Stimulated activated CD8-positive, alpha-beta memory T cell treated with anti-CD3 and anti-CD28 coated beads, Interleukin-15, amount 100 ng/mL, for 4 hours (primary cell): ENCODE results near the gene EML1.

Source experiments
- DNase-seq, 2 donors: peaks; one replicate each; pipeline ENCODE4 v3.0.0-alpha.2; 2020; ENCODE audit warnings: low read depth in 2 of 2

EML1 gene

DNA sequence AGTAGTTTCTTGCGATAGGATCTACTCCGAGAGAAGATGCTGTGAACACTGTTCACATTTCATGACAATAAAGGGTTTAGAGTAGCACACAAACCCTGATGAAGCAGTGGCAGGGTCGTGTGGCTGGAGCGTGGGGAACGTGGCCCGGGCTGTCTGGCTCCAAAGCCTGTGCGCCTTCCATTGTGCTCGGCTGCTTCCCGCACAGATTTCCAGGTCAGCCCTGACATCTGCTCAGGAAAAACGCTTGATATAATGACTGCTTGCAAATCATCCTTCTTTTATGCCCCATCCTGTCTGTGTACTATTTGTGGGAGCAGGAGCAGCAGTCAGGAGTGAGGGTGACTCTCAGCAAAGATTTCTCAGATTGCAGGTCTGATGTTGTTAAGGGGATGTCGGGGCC is 78.6 kb downstream of the EML1 start:
- no peak for DNase-seq

DNA sequence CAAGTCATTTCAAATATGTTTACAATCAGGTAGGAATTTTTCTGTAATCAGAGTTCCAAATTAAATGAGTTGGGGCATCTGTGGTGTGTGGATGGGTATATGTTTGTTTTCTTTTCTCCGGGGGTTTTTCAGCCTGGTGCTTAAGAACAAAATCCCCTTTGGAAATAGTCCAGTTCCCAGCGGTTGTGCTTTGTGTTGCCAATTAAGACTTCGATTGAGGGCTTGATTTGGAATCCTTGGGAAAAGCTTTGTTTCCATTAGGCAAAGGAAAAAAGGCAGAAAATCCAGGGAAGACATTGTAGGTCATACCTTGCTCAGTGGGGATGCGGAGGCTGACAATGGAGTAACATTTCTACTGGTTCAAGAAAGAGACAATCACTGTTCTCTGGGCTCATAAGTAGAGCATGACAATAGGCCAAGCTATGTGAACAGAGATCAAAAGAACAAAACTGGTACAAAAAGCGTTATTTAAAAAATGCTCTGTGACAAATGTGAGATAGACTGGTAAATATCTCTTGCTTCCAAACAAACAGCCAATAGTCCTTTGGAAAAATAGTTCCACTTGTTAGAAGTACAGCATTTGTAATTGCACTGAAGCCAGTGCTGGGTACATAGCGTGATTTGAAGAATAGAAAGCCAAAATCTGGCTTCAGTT is 79.7 kb downstream of the EML1 start:
- no peak for DNase-seq

DNA sequence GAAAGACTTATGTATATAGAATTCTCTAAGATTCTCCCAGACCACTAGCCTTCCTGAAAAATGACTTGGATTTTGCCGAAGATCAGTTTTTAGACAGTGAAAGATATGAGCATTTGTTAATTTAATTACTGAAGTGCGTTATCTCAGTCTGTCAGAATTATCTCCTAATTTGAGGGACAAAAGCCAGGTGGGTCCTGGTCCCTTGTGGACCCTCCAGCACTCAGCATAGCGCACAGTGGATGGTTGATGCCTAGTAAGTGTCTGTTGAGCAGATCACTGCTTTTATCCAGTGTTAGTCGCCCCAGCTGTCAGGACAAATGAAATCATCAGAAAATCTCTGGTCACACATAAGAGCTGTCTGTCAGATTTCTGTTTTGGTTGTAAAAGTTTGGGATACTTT is 80.4 kb downstream of the EML1 start:
- no peak for DNase-seq

DNA sequence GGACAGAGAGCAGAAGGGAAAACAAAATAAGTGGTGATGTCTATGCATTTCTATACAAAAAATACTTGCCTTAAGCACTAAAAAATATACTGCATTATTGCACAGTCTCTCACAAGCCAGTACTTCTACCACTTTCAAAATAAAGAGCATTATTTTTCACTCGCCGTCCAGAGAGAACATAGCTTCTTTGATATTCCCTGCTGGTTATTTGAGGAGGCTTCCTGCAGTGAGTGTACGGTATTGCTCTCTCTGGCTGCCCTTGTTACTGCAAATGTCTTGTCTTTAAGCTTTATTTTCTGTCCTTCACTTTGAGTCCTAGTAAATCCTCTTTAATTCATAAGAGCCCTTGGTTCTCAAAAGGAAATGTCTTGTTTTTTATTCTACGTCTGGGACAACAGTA is 81.1 kb downstream of the EML1 start:
- no peak for DNase-seq

DNA sequence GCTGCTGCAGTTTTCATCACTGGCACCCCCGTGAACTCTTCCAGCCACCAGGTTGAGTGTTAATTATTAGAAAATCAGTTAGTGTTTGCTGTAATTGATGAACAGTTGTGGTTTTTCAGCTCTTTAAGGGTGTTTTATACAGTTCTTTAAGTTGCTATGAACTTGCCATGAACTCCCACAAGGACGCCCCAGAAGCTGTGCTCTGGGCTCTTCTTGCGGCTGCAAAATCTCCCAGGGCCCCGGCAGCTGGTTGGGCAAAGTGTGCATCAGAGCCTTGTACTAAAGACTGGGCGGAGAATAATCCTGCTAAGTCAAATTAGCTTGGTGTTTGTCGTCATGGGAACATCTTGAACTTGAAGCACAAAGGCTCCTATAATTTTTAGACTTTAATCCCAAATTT is 82.2 kb downstream of the EML1 start:
- DNase-seq: no peak

DNA sequence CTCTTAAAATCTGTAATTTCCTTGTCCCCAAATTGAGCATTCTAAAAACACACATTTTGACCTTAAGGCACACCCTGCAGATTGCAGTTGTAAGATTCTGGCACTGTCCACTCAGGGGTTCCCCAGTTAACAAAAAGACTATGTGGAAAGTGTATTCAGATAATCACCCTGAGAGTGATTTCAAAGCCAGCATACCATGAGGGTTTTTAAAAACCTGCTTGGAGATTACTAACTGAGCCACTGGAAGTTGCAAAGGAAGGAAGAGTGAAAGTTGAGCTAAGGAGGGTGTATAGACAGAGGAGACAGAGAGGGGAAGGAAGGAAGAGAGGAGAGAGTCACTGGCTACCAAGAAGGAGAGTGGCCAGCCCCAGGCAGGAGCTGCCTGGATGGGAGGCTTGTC is 82.6 kb downstream of the EML1 start:
- DNase-seq: no peak

DNA sequence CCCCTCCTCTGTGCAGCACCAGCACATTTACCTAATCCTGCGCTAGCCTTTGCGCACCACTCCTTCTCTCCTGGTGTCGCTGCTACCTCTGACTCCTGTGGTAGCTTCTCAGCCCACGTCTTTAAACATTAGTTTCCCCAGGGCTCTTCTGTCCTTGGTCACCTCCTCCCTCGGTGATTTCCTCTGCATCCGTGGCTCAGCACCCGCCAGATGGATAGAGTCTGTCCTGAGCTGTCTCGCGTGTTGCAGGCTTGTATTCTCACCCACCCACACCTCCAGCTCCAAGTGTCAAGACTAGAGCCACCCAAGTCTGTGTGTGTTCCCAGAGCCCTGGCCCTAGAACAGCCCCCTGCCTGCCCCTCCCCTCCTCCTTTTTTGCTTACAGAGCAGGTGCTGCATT is 83.2 kb downstream of the EML1 start:
- DNase-seq: no peak

DNA sequence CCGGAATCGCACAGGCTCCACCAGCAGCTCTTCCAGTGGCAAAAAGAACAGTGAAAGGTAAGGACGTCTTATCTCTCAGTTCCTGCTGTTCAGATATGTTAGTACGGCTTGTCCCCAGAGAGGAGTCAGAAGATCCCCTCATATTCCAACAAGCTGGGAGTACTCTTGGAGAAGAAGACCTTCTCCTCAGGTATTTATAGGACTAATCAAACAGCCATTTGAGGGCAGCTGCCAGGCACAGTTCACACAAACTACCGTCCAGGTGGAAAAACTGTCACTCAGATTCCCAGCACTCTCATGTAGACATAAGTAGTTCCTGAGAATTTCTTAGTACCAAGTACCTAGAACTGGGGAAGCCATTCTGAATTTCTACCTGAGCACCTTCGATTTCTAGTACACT is 85.3 kb downstream of the EML1 start:
- DNase-seq: no peak

DNA sequence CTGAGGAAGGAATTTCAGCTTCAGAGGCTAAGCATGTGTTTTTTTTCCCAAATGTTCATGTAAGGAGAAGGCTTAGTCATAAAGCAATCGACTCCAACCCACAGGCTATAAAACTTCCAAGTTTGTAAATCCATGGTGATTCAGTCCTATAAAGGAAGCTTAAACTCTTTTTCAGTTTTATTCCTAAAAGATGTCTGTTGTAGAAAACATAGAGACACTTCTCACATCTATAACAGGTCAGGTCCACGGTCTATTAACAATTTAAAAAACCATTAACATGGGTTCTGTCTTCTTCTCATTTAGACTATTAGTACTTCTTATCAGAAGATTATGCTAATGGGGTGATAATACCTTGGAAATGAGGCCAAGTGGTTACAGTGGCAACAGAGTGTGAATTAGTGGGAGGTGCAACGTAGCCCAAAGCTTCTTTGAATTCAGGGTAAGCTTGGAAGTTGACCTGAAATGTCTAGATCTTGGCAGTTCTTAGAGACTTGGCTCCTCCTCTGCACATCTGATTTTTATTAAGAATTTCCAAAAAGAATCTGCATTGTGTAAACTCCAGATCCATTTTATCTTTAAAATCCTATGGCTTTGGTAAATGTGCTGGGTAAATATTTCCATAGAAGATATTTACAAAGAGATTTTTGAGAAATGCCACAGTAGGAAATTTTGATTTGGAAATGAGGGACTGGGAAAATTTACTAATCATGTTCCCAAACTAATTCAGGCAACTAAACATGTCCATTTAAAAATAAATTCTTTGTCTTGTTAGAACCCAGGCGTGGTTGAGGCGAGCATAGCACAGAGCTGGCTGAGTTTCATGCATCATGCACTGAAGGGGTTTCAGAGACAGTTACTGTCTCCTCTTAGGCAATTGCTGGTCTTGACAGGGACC is 86.4 kb downstream of the EML1 start:
- no peak for DNase-seq

DNA sequence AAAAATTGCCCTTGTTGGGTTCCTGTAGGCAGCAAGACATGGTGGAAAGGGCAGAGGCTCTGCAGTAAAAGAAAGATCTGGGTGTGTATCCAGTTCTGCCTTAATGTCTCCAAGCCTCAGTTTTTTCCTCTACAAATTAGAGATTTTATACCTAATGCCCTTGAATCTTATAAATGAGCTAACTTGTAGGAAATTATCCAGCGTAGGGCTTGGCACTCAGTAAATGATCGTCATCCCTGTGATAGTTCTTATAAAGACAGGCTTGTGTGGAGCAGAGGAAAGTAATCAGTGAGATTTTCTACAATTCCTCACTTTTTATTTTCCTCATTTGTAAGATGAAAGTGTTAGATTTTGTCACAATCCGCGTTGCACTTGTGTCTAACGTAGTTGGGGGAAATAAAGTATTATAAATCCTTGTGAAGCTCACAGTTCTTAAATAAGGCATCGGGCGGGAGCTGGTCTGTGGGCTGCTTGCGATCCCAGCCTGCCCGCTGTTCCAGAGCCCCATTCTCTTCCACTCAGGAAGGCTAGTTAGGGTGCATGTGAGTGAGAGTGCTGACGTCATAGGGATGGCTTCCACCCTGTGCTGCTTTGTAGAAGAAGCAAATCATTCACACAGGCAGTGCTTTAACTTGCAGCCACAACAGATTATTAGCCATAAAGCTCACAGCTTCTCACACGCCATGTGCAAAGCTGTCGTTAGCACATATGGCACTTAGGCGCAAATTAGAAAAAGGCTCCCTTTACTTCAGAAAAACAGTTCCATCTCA is 87.6 kb downstream of the EML1 start:
- DNase-seq: no peak

DNA sequence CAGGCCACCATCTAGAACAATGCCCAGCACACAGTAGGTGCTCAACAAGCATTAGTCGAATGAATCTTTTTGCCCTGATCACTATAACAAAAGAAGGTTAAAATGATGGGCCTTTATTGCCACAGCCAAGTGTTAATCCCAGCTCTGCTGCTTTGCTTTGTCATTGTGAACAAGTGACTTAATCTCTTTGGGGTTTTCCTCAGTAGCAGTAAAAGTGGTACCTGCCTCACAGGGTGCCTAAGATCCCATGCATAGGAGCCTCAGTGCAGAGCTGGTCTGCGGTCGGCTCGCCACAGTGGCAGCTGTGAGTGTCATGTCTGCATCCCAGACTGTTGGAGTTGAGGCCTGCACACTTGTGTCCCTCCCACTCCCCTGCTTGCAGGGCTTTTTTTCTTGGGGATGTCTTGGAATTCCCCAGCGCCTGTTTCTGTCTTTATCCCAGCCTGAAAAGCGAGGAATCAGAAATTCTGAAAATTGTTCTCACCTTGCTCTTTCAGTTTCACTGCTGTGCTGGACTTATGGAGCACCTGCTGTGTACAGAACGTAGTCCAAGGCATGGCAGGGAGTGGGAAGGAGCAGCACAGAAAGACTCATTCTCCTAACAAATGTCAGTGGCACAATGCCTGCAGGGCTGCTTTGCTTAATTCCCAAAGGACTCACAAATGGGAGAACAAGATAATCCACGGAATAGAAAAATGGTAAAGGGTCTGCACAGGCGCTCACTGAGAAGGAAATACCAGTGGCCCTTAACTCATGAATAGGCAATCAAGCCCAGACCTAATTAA is 90.8 kb downstream of the EML1 start:
- DNase-seq: no peak

DNA sequence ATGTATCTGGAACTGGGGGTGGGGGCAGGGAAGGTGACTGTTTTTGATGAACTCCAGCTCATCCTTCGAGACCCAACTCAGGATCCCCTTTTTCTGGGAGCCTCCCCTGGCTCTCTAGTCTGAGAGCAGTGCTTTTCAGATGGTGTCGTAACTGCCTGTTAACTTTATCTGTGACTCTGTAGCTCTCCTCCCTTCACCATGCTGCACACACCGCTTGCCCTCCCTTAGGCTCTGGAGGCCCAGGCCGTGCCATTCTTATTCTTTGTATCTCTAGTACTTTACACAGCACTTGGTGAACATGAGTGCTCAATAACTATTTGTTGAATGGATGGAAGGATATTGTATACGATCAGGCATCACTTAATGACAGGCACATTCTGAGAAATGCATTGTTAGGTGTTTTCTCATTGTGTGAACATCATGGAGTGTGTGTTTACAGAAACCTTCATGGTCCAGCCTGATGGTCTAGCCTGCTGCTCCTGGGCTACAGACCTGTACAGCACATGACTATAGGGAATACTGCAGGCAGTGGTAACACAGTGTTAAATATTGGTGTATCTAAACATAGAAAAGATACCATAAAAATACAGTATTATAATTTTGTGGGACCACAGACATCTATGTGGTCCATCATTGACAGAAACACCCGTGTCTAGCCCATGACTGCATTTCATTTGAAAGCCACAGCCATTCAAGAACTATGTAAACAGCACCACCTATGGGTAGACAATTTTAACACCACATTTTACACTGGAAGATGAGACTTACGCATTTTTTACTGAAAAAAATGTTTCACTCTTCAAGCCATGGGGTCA is 91.8 kb downstream of the EML1 start:
- DNase-seq: no peak

DNA sequence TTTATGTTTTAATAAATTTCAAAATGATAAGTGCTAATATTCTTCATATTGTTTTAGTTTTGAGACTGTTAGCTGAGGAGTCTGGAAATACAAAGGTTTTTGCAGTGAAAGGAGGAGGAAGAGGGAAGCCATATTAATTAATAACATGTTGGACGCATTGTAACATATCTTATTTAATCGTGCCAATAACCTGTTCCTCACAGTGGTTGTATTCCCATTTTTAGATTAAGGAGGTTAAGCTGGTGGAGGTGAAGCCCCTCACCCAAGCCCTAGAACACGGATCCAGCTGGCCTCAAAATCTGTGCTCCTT is 92.4 kb downstream of the EML1 start:
- no peak for DNase-seq

DNA sequence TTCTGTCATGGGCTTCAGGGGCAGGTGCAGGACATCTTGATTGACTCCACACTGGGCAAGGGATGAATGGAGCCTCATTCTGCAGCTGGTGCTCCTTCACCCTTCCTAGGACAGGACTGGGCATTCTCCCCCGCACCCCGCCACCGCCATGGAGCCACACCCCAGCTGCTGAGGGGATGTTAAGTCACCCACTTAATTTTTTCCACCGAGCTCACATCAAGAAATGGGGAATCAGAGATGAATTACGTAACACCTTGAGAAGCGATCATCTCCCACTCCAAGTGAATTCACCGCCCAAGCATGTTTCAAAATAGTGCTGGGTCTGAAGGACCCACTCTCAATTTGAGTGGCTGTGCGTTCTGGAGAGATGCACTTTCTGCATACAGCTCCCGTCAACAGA is 94.2 kb downstream of the EML1 start:
- DNase-seq: no peak

DNA sequence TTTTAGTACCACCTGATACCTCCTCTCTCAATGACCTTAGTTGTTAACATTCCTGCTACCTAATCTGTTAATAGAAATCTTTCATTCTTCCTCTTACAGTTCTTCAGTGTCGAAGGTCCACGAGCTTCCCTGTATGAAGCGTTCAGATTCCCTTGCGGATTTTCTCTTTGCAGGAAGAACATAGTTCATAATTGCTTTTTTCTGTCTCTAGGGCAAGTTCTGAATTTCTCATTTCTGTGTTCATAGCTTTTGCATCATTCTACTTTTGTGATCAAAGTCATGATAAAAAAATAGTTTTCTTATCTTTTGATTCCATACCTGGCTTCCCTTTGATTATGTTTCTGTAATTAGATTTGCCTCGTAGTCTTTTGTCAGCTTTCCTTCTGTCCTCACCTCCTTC is 94.9 kb downstream of the EML1 start:
- DNase-seq: no peak

DNA sequence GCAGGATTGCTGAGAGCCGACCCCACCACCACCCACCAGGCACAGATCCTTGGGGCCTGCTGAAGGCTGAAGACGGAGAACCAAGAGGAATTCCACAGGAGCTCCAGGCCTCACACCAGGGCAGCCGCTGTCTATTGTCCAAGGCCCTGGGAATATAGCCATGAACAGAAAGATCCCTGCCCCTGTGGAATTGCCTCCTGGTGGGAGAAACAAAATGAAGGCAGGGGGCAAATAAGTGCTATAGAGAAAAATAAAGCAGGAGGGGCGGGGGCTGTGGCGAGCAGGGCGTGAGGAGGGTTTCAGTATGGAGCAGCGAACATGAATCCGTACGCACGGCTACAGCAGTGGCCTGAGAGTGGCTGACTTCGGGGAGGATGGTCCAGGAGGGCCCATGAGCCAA is 96.1 kb downstream of the EML1 start:
- DNase-seq: no peak

DNA sequence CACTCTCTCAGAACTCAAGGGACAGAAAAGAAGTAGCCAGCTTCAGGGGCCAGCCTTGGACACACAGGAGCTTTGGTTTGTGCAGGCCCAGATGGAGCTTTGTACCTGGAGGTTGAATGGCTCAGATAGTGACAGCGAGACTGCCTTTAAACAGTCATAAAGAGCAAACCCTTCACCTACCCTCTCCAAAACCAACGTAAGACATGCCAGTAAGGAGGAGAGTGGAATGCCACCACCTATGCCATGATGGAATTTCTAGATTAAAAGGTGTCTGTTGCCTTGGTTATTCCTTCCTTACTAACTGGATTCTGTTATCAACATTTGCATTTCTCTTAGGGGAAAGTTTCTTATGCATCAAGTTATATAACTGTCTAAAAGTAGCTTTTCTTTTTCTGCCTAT is 98.1 kb downstream of the EML1 start:
- no peak for DNase-seq

DNA sequence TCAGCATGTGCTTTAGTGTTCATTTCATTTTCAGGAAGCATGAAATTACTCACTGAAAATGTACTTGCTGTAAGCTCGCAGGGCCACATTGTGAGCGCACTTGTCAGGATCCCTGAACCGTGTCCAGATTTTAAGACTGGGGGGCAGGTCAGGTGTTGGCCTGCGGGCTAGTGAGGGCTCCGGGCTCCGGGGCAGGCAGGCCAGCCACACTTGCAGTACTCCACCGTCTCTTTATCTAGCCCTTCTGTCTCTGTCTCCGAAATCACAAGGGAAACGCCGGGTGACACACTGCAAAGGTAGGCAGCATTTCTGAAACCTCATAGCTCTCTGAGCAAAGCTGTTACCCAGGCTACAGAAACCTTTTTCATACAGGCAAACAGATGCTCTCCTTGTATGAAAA is 98.7 kb downstream of the EML1 start:
- no peak for DNase-seq

DNA sequence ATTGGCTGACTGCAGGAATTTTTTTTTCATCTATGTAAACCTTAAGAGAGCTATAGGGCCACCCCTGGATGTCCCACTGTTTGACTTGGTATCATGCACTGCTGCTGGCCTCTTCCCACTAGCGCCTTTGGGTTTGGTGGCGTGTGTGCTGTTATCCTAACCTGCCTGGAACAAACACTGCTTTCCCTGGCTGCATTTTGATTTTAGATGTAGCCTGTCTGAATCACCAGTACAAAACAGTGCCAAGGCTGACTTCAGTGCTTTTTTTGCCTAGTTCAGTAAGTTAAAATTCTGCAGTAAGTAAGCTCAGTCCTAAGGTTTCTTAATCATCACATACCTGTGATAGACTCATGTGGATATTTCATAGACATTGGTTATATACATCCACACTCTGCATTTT is 99.2 kb downstream of the EML1 start:
- no peak for DNase-seq

DNA sequence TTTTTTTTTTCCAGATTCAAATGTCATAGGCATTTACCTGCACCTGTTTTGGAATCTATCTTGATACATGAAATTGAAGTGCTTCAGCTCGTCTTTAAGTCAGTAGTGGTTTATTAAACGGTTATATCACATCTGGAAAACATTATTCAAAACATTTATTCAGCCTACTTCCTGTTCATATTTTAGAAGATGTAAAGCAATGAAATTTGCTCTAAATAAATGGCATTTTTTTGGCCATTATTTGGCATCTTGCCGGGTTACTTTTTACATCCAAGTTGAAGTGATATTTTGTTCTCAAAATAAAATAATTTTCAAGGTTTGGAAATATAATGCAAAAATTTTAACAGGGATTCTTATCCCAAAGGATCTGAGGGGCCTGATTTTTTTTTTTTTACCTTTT is 103.1 kb downstream of the EML1 start:
- no peak for DNase-seq

DNA sequence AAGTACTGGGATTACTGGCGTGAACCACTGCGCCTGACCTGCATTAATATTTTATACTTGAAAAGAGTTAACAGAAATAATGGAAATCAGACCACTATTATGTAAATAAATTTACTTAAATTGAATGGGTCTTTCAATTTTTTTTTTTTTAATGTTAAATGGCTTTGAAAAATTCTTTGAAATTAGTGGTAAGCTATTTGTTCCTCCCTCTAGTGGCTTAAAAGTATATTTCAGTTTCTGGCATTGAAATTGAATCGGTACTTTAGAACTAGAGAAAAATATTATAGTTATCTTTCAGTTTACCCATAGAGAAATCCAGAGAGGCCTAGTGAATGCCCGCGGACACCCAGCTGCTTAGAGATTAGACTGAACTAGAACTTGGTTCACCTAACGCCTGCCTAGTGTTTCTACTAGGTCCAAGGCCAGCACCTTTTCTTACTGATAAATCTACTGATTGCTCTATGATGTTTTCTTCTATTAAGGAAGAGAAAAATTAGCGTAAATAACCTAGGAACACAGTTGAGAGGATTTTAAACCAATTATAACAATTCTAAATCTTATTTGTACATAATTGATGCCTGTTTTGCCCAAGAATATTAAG is 106.5 kb downstream of the EML1 start:
- no peak for DNase-seq
